Measurements from ENCODE around the gene CALCB.
"Not testable (repeated sequence)": the region's sequence is repeated elsewhere in the genome, so short reads cannot be mapped to it uniquely, and the experiment has no call there.

The CALCB gene

DNA sequence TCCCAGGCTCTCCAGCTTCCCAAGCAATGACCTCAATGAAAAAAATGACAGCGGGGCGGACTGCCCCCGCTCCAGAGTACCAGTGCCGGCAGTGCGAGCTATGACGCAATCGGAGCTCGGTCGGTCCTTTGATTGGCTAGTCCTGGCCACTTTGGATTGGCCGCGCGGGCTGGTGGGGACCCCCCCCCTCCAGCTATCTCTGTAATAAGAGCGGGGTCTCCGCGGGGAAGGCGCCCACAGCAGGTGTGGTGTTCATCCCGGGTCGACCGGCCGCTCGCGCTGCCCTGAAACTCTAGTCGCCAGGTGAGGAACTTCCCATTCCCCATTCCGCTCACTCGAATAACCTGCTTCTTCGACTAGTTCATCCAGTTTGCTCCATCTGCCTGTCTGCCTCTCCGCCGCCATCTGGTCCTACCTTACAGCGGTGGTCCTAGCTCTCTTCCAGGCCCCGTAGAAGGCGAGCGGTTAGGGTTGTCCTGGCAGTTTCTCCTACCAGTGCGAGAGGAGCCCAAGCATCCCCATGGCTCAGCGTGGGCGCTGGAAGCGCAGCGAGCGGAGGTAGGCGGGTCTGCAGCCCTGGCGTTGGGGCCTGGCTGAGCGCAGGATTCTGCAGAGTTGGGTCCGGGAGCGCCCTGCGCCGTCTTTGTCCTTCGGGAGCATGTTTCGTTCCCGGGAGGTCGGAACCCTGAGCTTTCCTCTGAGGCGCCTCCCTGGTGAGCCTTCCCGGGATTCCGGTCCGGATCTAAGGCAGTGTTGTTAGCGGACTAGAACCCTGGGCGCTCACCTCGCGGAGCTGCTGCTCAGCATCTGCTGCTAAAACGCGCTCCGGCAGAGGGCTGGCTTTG is at the start of gene CALCB:
Gene CALCB (plus strand): TSS at position 233 of the 845 bp plus-strand sequence. CDS start 1,126 bp downstream, outside the sequence.
- DNase-seq, result peak; percentile 70

- DNase-seq, result no peak
These were observed 46.4 kb upstream of the CALCB start for GRCh38 chr11:15027011-15027410.

DNA sequence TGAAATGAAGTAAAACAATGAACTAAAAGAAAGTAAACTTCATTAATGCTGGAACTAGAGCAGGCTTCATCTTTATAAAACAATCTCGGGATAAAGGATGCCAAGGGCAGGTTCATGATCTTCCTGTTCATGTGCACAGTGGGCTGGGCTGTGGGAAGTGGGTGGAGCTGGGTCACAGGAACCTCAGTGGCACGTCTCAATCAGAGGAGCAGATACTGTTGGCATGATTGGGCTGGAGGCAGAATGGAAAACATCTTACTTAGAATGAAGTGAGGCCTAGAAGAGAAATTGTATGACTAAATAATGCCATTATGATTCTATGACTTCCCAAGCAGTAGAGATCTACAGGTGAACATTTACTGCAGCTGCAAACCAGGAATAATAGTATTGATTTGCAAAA is 45.4 kb upstream of the CALCB start:
- DNase-seq, result no peak

DNA sequence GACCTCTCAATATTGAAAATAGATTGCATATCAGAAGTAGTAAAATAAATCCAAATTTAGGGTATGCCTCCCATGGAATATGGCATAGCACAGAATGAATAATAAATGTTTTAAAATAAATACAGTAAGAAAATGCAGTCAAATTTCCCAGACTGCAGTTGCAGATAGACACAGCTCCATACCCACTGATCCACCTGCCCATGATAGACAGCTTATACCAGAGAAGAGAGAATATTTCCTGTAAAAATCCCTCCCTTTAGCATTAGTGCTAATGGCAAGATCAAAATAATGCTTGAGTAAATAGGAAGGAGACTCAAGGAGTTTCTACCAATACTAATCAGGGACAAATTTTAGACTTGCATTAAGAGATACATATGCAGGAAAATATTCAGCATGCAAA is 45.0 kb upstream of the CALCB start:
- DNase-seq, result no peak

GRCh38 chr11:15031945-15032344 is 41.4 kb upstream of the CALCB start:
- DNase-seq, result not testable (repeated sequence)

DNA sequence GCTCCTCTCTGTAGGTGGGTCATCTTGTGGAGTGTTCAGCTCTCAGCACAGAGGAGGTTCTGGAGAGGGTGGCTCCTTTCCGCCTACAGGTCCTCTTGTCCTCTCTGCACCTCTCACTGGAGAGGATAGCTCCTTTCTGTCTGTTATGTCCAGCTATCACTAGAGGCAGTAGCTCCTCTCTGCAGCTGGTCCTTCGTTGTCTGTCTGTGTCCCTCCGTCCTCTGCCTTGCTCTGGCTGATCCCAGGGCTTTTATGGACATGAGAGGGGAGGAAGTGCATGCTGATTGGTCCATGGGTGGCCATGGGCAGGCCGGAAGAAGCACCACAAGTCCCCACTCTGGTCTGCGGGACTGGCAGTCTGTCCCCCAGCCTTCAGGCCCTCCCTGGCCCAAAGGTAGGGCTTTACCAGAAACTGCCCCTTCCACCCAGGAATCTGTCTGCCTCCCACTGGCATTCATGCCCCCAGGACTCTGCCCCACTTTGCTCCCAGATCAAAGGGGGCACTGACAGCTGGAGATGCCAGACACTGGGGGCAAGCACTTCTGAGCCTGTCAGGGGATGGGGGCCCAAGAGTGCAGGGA is 38.6 kb upstream of the CALCB start:
- no peak for DNase-seq

GRCh38 chr11:15035283-15035682 is 38.1 kb upstream of the CALCB start:
- DNase-seq, result no peak

DNA sequence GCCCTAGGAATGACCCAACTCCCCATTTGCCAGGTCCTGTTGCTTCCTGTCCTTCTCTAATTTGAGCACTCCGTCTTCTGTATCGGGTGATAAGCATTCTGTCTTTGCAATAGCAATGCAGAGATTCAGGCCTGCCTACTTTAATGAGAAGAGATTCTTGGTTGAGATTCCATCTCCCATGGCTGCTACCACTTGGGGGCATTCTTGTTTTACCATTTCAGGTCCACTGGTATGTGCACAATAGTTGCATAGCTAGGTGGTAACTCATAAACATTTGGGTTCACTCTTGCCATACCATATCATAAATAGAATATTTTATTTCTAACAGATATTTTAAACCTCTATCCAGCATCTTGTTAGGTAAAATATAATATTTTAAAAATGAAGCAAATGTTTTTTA is 34.4 kb upstream of the CALCB start:
- DNase-seq, result no peak

DNA sequence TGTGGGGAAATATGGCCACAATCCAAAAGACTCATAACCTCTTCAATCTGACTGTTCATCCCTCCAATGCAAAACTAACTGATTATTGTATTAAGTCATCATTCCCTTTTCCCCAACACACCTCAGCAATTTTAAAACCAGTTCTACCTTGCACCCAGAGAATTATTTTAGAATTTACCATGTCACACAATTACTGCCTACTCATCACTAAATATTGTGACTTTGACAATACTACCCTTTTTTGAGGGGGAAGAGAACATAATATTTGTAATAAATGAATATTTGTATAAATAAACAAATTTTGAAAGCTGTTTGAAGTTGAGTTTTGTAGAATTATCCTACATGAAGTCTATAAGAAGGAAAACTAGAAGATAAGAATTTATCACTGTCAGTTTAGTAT is 28.2 kb upstream of the CALCB start:
- DNase-seq, result no peak

DNA sequence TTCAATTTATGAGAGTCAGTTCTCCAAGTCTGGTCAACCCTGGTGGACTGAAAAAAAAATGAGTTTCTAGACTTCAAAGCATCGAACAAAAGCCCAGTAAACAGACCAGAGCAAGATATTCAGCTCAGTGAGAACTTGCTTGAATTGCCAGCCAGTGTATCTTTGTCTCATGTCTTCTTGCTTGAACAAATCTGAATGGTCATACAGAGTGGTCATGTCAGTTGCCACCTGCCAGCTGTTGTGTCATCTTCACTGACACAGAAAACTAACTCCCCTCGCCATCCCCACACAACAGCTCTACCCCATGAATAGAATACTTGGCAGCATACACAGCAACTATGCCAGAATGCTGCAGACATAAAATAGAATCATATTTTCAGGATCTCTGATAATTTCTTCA is 27.5 kb upstream of the CALCB start:
- DNase-seq, result no peak

GRCh38 chr11:15046673-15047072 is 26.7 kb upstream of the CALCB start:
- not testable (repeated sequence) for DNase-seq

DNA sequence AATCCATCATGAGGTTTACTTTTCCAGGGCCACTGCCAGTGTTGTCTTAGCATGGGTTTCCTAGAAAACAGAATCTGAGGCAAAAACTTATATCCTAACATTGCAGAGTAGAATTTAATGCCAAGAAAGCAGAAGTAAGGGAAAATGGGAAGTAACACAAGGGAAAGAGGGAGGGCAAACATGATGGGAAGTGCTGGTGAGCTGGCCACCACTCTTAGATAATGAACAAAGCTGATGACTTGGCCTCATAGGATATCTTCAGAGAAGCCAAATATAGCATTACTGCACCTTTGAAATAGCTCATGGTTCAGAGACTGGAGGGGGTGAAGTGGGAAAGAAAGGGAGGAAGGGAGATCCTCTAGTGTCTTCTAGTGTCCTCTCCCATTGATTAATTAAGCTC is 24.8 kb upstream of the CALCB start:
- no peak for DNase-seq

DNA sequence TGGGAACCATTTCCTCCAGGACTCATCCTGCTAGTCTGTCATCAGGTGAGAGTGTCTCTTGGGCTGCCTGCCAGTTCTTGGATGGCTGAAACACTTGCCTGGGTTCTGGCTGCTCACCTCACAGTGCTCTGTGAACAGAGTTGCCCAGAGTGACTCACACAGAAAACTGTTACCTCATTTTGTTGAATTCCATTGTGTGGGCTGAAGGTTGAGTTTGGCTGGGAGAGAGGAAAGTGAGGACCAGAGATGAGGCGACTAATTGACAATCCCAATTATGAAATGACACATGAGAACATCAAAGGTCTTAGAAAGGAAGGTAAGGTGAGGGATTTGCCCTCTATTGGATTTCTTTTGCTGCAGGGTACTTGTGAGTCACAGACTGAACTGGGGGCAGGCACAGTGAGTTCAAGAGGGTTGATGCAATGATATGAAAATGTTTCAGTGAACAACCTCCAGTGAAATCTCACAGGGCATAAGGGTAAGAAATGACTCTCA is 20.2 kb upstream of the CALCB start:
- DNase-seq, result no peak

DNA sequence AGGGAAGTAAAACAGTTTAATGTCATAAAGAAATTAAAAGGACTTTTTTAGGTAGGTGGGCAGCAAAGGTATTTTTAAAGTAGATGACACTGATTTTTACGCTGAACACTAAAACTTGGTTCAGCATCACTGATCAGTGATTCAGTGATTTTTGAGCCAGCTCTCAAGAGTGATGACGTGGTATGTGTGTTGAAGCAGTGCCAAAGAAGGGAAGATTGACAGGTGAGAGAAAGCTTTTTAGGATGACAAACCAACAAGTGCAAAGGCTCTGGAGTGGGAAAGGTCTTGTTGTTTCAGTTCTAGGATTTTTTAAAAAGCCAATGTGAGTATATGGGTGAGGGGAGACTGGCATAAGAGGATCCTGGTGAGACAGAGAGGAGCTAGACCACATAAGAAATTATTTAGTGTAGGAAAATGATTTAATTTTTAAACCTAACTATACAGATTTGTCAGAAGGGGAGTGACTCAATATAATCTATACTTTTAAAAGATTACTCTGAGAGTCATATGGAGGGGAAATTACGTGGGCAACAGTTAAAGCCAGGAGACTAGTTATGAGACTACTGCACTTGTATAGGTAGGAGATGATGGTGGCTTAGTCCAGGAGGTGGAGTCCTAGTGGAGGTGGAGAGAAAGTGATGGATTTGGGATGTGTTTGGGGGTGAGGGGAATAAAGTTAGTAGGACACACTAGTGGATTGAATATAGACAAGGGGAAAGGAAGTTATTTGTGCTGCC is 17.6 kb upstream of the CALCB start:
- DNase-seq, result no peak

- DNase-seq, result no peak
These were observed 16.1 kb upstream of the CALCB start for GRCh38 chr11:15057329-15057728.

DNA sequence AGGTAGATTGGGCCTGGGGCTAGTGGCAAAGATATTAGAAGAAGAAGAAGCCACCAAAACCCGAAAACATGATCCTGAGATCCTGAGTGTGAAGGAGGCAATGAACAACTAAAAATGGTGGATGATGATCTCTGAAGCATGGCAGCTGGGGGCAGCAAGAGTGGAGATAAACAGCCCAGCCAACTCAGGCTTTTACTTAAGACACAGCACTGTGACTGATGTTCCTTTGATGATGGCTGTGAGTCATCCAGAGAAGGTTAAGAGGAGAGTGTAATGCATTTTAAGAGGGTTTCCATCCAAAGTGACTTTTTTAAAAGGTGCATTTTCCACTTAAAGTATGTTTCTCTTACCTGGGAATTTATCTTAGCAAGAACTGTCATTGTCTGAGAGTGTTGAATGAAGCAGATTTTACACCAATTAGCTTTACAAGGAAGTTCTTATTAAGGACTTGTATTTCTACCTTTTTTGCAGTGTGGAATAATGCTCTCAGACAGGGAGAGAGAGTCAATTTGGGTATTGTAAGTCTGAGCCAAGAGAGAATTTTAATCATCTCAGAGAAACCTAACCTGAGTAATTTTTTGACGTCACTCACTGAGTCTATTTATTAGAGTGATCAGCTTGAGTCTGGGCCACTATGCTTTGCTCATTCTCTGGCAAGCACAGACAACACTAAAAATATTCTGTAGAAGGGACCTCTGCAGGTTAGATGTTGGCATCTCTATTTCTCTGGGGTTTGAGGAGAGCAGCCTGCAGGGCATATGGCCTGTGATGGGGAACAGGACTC is 14.1 kb upstream of the CALCB start:
- DNase-seq, result no peak

GRCh38 chr11:15062599-15062998 is 10.8 kb upstream of the CALCB start:
- no peak for DNase-seq

DNA sequence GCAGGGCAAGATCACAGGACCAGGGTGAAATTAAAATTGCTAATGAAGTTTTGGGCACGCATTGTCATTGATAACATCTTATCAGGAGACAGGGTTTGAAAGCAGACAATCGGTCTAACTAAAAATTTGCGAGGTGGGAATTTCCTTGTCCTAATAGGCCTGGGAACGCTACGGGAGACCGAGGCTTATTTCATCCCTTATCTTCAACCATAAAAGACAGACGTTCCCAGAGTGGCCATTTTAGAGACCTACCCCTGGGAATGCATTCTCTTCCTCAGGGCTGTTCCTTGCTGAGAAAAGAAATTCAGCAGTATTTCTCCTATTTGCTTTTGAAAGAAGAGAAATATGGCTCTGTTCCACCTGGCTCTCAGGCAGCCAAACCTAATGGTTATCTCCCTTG is 3.6 kb upstream of the CALCB start:
- not testable (repeated sequence) for DNase-seq

GRCh38 chr11:15071556-15072255 is 1.7 kb upstream of the CALCB start:
- no peak for DNase-seq

- DNase-seq, result no peak
These were observed 746 bp upstream of the CALCB start for GRCh38 chr11:15072551-15073143.
